ENCODE measurements around the gene PFDN1. TPM values are rescaled to one million over a fixed set of nuclear protein-coding genes. Genes with fewer than 3 reads are reported as not detected.
"Not testable (repeated sequence)": the region's sequence is repeated elsewhere in the genome, so short reads cannot be mapped to it uniquely, and the experiment has no call there.

Gene PFDN1, protein sequence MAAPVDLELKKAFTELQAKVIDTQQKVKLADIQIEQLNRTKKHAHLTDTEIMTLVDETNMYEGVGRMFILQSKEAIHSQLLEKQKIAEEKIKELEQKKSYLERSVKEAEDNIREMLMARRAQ
- 10 to 100 TPM; 50.6 to 57.1 TPM for total RNA-seq

DNA sequence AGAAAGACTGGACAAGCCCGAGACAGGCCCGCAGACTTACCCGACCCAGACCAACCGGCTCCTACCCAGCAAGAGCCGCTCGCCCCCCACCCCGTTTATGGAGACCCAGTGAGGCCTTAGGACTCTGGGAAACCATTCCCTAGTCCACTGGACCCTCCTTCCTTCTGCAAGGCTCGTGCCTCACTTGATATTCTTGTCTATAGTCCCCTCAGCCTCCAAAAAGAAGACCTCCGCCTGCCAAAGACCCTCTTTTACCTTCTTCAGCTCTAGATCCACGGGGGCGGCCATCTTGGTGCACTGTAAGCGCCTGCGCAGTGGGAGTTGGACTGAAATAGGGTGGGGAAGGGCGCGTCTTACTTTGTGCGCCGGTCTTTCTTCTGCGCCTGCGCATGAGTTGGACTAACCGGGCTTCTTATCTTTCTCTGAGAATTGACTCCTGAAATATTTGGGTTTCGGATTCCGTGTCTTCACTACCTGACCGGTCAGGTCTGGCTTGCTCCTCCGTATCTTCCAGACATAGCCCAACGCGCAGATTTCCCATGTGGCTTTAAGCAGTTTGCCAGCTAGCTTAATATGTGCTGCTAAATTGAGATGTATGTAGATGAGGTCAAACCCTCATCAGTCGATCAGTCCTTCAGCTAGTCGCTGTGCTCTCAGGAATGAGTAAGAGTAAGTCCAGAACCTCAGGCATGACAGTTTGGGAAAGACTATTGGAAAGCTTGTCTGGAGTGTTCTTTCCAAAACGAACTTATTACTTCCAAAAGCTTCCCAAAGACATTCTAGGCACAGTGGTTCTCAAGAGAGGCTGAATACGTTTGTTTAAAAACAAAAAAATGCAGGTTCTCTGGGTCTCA is at the start of gene PFDN1:
PFDN1 (minus strand) TSS at position 316 of the 854 bp plus-strand sequence; CDS start at position 288, 28 bp downstream.
- intact Hi-C loops (cut with micrococcal nuclease), result loop anchor here (1.0 to 5.0 kb wide), 10 partner anchors 39 to 1017 kb away; partner anchors contain the start of genes ANKHD1, APBB3, CYSTM1 and HARS1
- Mint-ChIP-seq H3K4me1 (ENCODE audit: low read depth) (peaks cover 20% of the 10 kb centered on the region), H3K27ac (peak within 1 kb of the TSS; percentile 91), H3K27me3 (ENCODE audit: low read depth) (no peaks in the 10 kb centered on the region), H3K36me3 (ENCODE audit: low read depth) (peaks cover 12% of the 10 kb centered on the region), H3K4me3 (peak within 1 kb of the TSS; percentile 99), H3K9me3 (no peaks in the 10 kb centered on the region)
- CTCF ChIA-PET, result interaction anchor here (0.8 to 2.4 kb wide), 6 partner anchors 43 to 63 kb away, joined by 3 to 11 read pairs (median 7); partner anchors contain the start of gene HBEGF
- DNase-seq, result peak; percentile 95

DNA sequence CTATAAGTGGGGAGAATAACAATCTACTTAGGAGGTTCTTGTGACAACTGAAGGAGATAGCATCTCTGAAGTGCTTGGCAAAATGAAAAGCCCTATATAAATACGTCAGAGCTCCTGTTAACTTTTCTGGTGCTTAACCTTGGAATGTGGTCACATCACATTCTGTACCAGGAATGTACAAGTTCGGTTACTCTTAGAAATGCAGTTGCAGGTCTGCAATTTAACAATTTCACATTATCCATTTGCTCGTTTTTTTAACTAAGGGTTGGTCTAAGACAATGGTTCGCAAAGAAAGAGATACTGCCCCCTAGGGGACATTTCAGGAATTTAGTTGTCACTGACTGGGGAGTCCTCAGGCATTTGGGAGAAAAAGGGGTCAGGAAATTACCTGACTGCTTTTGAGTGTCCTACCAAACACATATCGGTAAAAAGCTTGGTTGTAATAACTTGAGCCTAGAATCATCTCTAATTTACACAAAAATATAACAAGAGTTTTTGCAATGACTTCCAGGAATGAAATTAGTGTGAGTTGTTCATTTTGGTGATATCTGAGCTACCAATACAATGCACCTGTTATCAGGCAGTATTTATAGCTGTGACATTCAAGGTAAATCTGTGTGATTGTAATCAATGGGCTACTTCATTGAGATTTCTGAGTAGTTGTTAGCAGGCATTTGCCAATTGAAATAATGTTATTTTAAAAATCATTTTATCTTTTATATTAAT is 48.9 kb upstream of the PFDN1 start:
- no peaks in the 10 kb centered on the region for H3K36me3 Mint-ChIP-seq (ENCODE audit: low read depth)
- H3K27me3 Mint-ChIP-seq (ENCODE audit: low read depth), result peaks cover 9% of the 10 kb centered on the region
- H3K9me3 Mint-ChIP-seq, result no peaks in the 10 kb centered on the region
- H3K27ac Mint-ChIP-seq, result no peak overlapping the region
- peak; percentile 77 for DNase-seq
- no peak overlapping the region for H3K4me3 Mint-ChIP-seq
- CTCF ChIA-PET, result interaction anchor here (0.6 to 17.3 kb wide), 42 partner anchors 9 to 369 kb away, joined by 3 to 634 read pairs (median 4); partner anchors contain the start of genes ANKHD1, PFDN1, SLC4A9 and ZMAT2
- intact Hi-C loops (cut with micrococcal nuclease), result loop anchor here (1.0 kb wide), 2 partner anchors 107 to 111 kb away; no protein-coding TSS in a partner anchor
- H3K4me1 Mint-ChIP-seq (ENCODE audit: low read depth), result peaks cover 5% of the 10 kb centered on the region

DNA sequence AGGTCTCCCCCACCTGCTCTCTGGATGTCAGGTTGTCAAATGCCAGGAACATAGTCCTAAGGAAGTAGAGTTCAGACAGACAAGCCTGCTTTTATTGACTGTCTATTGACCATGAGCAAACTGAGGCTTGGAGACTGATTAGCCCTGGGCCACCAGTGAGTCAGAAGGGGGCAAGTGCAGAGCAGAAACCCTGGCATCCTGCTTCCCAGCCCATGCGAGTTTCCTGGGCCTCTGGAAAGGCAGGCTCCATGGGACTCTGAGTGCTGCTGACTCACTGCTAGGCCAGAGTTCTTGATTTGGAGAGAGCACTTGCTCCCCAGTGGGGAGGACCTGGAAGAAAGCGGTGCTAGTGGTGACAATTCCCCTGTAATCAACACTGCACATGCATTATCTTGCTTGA is 46.3 kb upstream of the PFDN1 start:
- Mint-ChIP-seq H3K4me3 (no peak overlapping the region), H3K27ac (no peak overlapping the region), H3K36me3 (ENCODE audit: low read depth) (peaks cover 3% of the 10 kb centered on the region), H3K9me3 (no peaks in the 10 kb centered on the region), H3K27me3 (ENCODE audit: low read depth) (peaks cover 9% of the 10 kb centered on the region), H3K4me1 (ENCODE audit: low read depth) (peaks cover 18% of the 10 kb centered on the region)
- intact Hi-C loops (cut with micrococcal nuclease), result no loop called here
- no peak for DNase-seq
- CTCF ChIA-PET, result interaction anchor here (0.6 to 17.3 kb wide), 9 partner anchors 8 to 604 kb away, joined by 3 to 634 read pairs (median 4); partner anchors contain the start of gene PFDN1

DNA sequence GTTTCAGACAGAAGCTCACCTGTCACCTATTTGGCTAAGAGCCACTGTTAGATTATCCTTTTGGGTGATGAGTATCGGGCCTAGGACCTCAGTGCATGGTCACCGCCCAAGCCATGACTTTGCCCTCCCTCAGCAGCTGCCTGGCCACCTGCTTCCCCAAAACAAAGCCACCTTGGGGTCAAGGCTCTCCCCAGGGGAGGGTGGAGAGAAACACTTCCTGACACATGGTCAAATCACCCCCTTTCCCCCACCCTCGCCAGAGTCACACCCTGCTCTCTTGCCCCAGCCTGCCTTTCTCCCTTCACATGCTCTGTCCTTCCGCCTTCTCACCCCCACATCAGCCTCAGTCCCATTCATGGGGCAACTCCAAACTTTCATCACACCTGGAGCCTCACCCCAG is 45.2 kb upstream of the PFDN1 start:
- Mint-ChIP-seq H3K27me3 (ENCODE audit: low read depth) (peaks cover 9% of the 10 kb centered on the region), H3K4me3 (no peak overlapping the region), H3K4me1 (ENCODE audit: low read depth) (peaks cover 29% of the 10 kb centered on the region), H3K9me3 (no peaks in the 10 kb centered on the region), H3K36me3 (ENCODE audit: low read depth) (peaks cover 8% of the 10 kb centered on the region), H3K27ac (no peak overlapping the region)
- DNase-seq, result no peak
- intact Hi-C loops (cut with micrococcal nuclease), result no loop called here
- CTCF ChIA-PET, result interaction anchor here (0.6 to 17.3 kb wide), 7 partner anchors 7 to 970 kb away, joined by 3 to 634 read pairs (median 5); partner anchors contain the start of gene PFDN1

DNA sequence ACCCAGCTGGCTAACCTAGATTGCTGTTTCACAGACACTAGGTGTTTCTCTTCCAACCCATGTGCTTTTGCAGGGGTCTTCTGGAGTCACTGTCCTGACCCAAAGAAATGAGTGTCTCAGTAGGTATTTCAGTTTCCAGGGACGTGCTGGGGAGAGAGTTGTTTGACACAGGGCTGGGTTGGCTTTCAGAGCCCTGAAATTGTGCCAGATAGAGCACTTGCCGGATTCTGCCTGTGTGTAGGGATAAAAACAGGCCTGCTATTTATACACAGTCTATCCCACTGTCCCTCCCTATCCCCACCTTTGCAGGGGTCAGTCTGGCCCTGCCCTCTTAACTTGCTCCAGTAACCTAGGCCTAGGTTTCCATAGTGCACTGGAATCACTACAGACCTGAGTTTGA is 44.5 kb upstream of the PFDN1 start:
- no peak for DNase-seq
- Mint-ChIP-seq H3K4me3 (peak overlapping the region; percentile 26), H3K4me1 (ENCODE audit: low read depth) (peaks cover 36% of the 10 kb centered on the region), H3K36me3 (ENCODE audit: low read depth) (peaks cover 12% of the 10 kb centered on the region), H3K9me3 (no peaks in the 10 kb centered on the region), H3K27me3 (ENCODE audit: low read depth) (peaks cover 9% of the 10 kb centered on the region), H3K27ac (no peak overlapping the region)
- CTCF ChIA-PET, result interaction anchor here (0.8 to 17.3 kb wide), 14 partner anchors 8 to 173 kb away, joined by 3 to 634 read pairs (median 6); partner anchors contain the start of gene PFDN1
- intact Hi-C loops (cut with micrococcal nuclease), result no loop called here

DNA sequence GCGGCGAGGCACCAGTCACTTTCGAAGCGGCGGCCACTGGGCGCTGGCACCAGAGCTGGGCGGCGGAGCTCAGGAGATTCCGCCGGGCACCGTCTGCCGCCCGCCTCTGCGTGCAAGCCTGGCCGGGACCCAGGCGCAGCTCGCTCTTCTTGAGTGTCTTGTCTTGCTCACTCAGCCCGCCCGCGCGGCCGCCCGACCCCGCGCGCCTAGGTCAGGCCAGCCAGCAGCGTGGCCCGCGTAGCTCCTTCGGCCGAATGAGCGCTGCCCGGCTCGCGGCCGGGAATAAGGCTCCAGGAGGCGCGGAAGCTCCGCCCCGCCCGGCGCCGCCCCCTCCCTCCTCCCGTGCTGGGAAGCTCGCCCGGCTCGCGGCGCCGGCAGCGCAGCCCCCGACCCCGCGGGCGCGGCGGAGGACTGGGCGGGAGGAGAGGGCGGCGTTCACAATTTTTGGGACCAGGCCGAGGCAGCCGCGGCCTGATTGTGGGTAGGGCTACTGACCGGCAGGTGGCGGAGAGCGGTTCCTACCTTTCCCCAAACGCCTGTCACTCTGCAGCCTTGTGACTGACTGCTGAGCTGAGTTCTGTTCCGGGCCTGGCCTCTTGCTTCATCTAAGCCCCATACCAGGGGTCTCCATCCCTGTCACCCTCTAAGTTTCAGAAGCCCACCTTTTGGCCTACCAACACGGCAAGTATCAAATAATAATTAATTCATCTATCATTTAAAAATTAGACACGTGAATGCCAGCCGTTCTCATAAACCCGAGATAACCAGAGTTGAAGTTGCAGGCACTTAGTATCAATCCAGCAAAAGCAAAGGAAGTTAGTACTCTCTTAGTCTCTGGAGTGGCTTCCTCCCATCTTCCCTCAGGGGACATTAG is 43.7 kb upstream of the PFDN1 start, which contains the start of gene HBEGF:
HBEGF (minus strand) TSS at position 256 of the 874 bp plus-strand sequence. CDS start 275 bp downstream, outside the sequence.
- intact Hi-C loops (cut with micrococcal nuclease), result loop anchor here (1.0 kb wide), 2 partner anchors 55 to 102 kb away; partner anchors contain the start of gene ANKHD1

DNA sequence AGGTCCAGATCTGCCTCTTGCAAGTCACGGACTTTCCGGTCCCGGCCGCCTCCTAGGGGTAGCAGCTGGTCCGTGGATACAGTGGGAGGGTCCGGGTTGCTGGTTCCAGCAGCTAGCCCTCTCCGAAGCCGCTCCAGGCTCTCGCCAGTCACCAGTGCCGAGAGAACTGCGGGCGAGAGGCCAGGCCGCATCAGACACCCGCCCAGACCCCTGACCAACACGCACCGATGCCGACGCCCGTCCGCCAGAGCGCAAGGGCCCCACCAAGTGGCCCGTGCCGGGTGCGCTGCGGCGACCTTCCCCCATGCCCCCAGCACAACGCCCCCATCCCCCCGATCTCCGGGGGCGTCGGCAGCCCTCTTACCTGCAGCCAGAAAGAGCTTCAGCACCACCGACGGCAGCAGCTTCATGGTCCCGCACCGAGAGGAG is 43.0 kb upstream of the PFDN1 start:
- Mint-ChIP-seq H3K4me1 (ENCODE audit: low read depth) (peaks cover 44% of the 10 kb centered on the region), H3K27ac (no peak overlapping the region), H3K9me3 (no peaks in the 10 kb centered on the region), H3K36me3 (ENCODE audit: low read depth) (peaks cover 24% of the 10 kb centered on the region), H3K27me3 (ENCODE audit: low read depth) (peaks cover 5% of the 10 kb centered on the region), H3K4me3 (peak overlapping the region; percentile 75)
- intact Hi-C loops (cut with micrococcal nuclease), result loop anchor here (1.0 to 2.0 kb wide), 3 partner anchors 55 to 171 kb away; partner anchors contain the start of genes ANKHD1 and CYSTM1
- CTCF ChIA-PET, result interaction anchor here (0.7 to 17.3 kb wide), 10 partner anchors 10 to 105 kb away, joined by 3 to 634 read pairs (median 7); partner anchors contain the start of genes PFDN1 and SLC4A9
- peak; percentile 23 for DNase-seq

More for the DNA sequence above, 43.7 kb upstream of the PFDN1 start, which contains the start of gene HBEGF:
- Mint-ChIP-seq H3K27ac (peak within 1 kb of the TSS; percentile 41), H3K9me3 (no peaks in the 10 kb centered on the region), H3K36me3 (ENCODE audit: low read depth) (peaks cover 18% of the 10 kb centered on the region), H3K4me3 (peak within 1 kb of the TSS; percentile 75), H3K4me1 (ENCODE audit: low read depth) (peaks cover 41% of the 10 kb centered on the region), H3K27me3 (ENCODE audit: low read depth) (peaks cover 8% of the 10 kb centered on the region)
- peak; percentile 61 for DNase-seq
- CTCF ChIA-PET, result interaction anchor here (0.7 to 17.3 kb wide), 16 partner anchors 9 to 365 kb away, joined by 3 to 634 read pairs (median 6); partner anchors contain the start of genes PFDN1 and SLC4A9

DNA sequence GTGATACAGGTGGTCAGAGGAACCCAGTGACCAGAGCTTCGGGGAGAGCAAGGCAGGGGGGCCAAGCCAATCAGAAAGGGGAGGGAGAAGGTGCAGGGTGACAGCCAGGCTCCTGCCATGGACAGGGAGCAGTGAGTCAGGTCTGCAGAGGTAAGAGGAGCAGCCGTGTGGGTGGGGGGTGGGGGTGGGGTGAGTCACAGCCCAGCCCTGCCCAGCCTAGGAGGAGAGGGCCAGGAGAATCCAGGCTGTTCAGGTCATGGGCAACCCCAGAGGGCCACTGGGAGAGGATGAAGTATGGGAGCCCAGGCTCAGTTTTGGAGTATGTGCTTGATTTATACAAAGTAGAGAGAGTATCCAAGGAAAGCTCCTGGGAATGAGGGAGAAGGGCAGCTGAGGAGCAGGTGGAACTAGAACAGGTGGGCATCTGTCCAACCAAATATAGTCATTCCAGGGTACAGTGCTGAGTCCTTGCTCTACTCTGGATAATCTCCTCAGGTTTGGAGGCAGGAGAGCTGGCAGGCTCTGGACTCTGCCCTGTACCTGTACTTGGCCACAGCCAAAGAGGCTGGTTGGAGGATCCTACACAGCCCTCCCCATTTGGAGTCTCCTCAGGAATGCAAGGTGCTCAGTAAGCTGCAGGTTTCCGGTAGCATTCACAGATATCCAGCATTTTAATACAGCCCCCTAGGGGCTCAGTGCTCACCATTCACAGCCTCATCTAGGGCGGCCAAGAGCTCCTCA is 42.0 kb upstream of the PFDN1 start:
- Mint-ChIP-seq H3K27me3 (ENCODE audit: low read depth) (no peaks in the 10 kb centered on the region), H3K9me3 (no peaks in the 10 kb centered on the region), H3K4me1 (ENCODE audit: low read depth) (peaks cover 47% of the 10 kb centered on the region), H3K27ac (no peak overlapping the region), H3K36me3 (ENCODE audit: low read depth) (peaks cover 26% of the 10 kb centered on the region), H3K4me3 (peak overlapping the region; percentile 75)
- CTCF ChIA-PET, result interaction anchor here (0.6 to 17.3 kb wide), 7 partner anchors 8 to 103 kb away, joined by 3 to 634 read pairs (median 7); no protein-coding TSS in a partner anchor
- peak; percentile 29 for DNase-seq
- intact Hi-C loops (cut with micrococcal nuclease), result loop anchor here (2.0 kb wide), 1 partner anchor 170 kb away; the partner anchor contains the start of gene CYSTM1

DNA sequence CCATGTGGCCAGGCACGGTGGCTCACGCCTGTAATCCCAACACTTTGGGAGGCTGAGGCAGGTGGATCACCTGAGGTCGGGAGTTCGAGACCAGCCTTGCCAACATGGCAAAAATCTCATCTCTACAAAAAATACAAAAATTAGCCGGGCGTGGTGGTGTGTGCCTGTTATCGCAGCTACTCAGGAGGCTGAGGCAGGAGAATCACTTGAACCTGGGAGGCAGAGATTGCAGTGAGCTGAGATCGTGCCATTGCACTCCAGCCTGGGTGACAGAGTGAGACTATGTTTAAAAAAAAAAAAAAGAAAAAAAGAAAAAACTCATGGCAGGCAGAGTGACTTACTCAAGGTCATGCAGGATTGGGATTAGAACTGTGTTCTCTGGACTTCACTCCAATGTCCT is 40.9 kb upstream of the PFDN1 start:
- not testable (repeated sequence) for H3K9me3 Mint-ChIP-seq; H3K27ac Mint-ChIP-seq; DNase-seq; H3K27me3 Mint-ChIP-seq (ENCODE audit: low read depth); H3K4me3 Mint-ChIP-seq
- Mint-ChIP-seq H3K4me1 (ENCODE audit: low read depth) (peaks cover 47% of the 10 kb centered on the region), H3K36me3 (ENCODE audit: low read depth) (peaks cover 26% of the 10 kb centered on the region)
- intact Hi-C loops (cut with micrococcal nuclease), result loop anchor here (2.0 kb wide), 1 partner anchor 169 kb away; the partner anchor contains the start of gene CYSTM1
- CTCF ChIA-PET, result interaction anchor here (0.8 to 17.3 kb wide), 4 partner anchors 8 to 197 kb away, joined by 3 to 634 read pairs (median 14); no protein-coding TSS in a partner anchor

DNA sequence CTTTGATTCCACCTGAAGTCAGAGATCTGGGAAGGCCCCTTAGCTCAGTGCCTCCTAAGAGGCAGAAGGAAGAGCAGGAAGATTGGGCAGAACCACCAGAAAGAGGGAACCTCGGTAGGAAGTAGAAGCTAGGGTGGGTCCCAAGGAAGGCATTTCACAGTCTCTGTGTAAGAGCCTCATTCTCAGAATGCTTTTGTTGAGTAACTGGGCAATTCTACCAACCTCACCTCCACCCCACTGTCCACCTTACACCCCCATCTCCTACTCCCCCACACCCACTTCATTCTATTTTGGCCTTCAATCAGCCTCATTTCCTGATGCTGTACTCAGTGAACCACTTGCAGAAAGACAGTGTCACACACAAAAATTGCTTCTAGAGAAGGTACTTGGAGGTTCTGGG is 40.0 kb upstream of the PFDN1 start:
- intact Hi-C loops (cut with micrococcal nuclease), result loop anchor here (1.0 kb wide), 2 partner anchors 40 to 92 kb away; partner anchors contain the start of gene PFDN1
- H3K27ac Mint-ChIP-seq, result peak overlapping the region; percentile 95
- H3K9me3 Mint-ChIP-seq, result no peaks in the 10 kb centered on the region
- no peak for DNase-seq
- peak overlapping the region; percentile 83 for H3K4me3 Mint-ChIP-seq
- H3K4me1 Mint-ChIP-seq (ENCODE audit: low read depth), result peaks cover 49% of the 10 kb centered on the region
- H3K36me3 Mint-ChIP-seq (ENCODE audit: low read depth), result peaks cover 26% of the 10 kb centered on the region
- CTCF ChIA-PET, result interaction anchor here (1.3 to 17.3 kb wide), 3 partner anchors 9 to 102 kb away, joined by 5 to 634 read pairs (median 24); no protein-coding TSS in a partner anchor
- H3K27me3 Mint-ChIP-seq (ENCODE audit: low read depth), result no peaks in the 10 kb centered on the region
